Tibial nerve (tissue), 4 donors: ENCODE measurements around the gene MACO1. TPM values are rescaled to one million over a fixed set of nuclear protein-coding genes. Genes with fewer than 3 reads are reported as not detected.
"Not testable (repeated sequence)": the region's sequence is repeated elsewhere in the genome, so short reads cannot be mapped to it uniquely, and the experiment has no call there.

Experiments used
- DNase-seq, 2 donors: peaks; one replicate each; pipeline ENCODE4 v3.0.0-alpha.2; 2019; ENCODE audit warnings: low spot score in 2 of 2
- H3K27ac ChIP-seq, 4 donors: fragments of 200-600 bp; sonication (generic) in 3 of 4; one replicate each; pipeline ENCODE4 v1.5.1; 2017 to 2019; ENCODE audit warnings: mild to moderate bottlenecking in 1 of 4
- H3K27me3 ChIP-seq, 2 donors: fragments of 200-600 bp; sonication (generic) in 1 of 2; one replicate each; pipeline versions ENCODE4 v1.5.1 to v1.6.0; 2017 to 2019
- H3K36me3 ChIP-seq, 3 donors: fragments of 200-600 bp; sonication (generic); one replicate each; pipeline ENCODE4 v1.5.1; 2018 to 2019
- H3K4me1 ChIP-seq, 4 donors: fragments of 200-600 bp; sonication (generic) in 3 of 4; one replicate each; pipeline ENCODE4 v1.5.1; 2017 to 2019
- H3K4me3 ChIP-seq, 4 donors: fragments of 200-600 bp; sonication (generic) in 3 of 4; one replicate each; pipeline ENCODE4 v1.5.1; 2017 to 2019; ENCODE audit warnings: mild to moderate bottlenecking in 1 of 4, moderate library complexity in 1 of 4
- H3K9me3 ChIP-seq, 4 donors: fragments of 200-600 bp; sonication (generic) in 3 of 4; one replicate each; pipeline ENCODE4 v1.5.1; 2017 to 2019
- CTCF ChIP-seq, 5 experiments: fragments of 200-600 bp in 3 of 5; fragments of 450-650 bp in 2 of 5; sonication (generic) in 3 of 5; IDR thresholded peaks; one replicate each; pipeline ENCODE4 v1.5.1; 2016 to 2019; ENCODE audit warnings: antibody characterized with exemption in 5 of 5, mild to moderate bottlenecking in 3 of 5, moderate library complexity in 2 of 5
- EP300 ChIP-seq, 2 donors: sonication (generic); formaldehyde crosslinking; IDR thresholded peaks; one replicate each; pipeline ENCODE4 v1.6.1; 2017; ENCODE audit warnings: antibody characterized with exemption in 2 of 2, mild to moderate bottlenecking in 1 of 2
- POLR2A ChIP-seq, 2 donors: fragments of 450-650 bp; IDR thresholded peaks; one replicate each; pipeline ENCODE4 v1.6.1; 2017; ENCODE audit warnings: antibody characterized with exemption in 2 of 2, mild to moderate bottlenecking in 2 of 2, moderate library complexity in 2 of 2
- WGBS, 2 donors: methylation state at CpG; one replicate each; pipeline ENCODE4 v1.1.5; 2018; 5-methylcytosine and 5-hydroxymethylcytosine counted together
- total RNA-seq, 4 donors: library from RNA; depleted of rRNA; stranded (reverse); fragments of >200 nt; gene quantifications; one replicate each; pipeline ENCODE4 v1.1.0, GENCODE V29; 2016

MACO1 gene
- total RNA-seq, 4 donors from 2014 or later = 8.8 to 16.2 (median 13.7) TPM

DNA sequence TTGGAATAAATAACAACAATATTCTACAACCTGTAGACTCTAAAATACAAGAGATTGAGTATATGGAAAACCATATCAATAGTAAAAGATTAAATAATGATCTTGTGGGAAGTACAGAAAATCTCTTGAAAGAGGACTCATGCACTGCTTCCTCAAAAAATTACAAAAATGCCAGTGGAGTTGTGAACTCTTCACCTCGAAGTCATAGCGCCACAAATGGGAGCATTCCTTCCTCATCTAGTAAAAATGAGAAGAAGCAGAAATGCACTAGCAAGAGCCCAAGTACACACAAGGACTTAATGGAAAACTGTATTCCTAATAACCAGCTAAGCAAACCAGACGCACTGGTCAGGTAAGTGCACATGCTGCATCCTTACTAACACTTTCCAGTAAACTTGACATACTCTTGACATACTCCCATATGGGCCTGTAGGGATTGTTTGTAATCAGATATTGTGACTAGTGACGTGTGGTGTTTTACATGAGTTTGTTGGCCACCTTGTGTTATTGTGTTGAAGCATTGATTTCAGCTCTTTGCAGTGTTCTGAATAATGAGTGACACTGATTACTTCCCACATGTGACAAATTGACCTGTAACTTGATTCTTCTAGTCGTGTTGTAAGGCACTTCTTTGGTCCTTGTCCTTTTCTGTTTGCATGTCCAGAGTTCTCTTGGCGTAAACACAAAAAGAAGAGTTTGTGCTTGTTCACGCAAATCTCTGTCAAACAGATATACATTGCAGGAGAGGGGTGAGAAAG is 28.0 kb downstream of the MACO1 start:
- WGBS, 2 donors = 63% methylated on average over 7 of the region's 7 CpGs
- peaks cover 0 to 51% (median 0%) of the 10 kb centered on the region in 3 donors for H3K36me3 ChIP-seq
- H3K4me1 ChIP-seq = peaks cover 0 to 8% (median 0%) of the 10 kb centered on the region in 4 donors
- no peaks in the 10 kb centered on the region for H3K27me3 ChIP-seq
- H3K9me3 ChIP-seq = no peaks in the 10 kb centered on the region
- no peak overlapping the region for H3K4me3 ChIP-seq
- no peak for DNase-seq
- TF ChIP-seq CTCF (IDR thresholded peaks at IDR 0.05) (no peak), EP300 (IDR thresholded peaks at IDR 0.05) (no peak), POLR2A (IDR thresholded peaks at IDR 0.05) (no peak)
- no peak overlapping the region for H3K27ac ChIP-seq

DNA sequence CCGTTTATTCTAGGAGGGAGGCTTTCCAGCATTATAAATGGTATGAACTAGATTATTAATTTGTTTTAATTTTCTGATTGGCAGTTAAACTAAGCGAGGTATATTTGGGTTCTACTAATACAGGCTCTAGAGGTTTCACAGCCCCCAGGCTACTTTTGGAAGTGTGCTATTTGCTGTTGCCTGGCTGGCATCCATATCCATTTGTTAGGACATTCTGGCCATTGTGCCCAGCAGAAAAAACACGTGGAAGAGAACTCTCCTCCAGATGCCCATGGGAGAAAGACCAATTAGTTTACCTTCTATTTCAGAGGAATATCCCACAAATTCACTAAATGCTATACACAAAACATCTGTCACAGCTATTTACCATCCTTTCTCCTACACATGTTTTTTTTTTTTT is 29.3 kb downstream of the MACO1 start:
- H3K27ac ChIP-seq = no peak overlapping the region
- peaks cover 0 to 8% (median 0%) of the 10 kb centered on the region in 4 donors for H3K4me1 ChIP-seq
- WGBS, 2 donors = 86 to 91% methylated on average over 3 of the region's 3 CpGs
- H3K27me3 ChIP-seq = no peaks in the 10 kb centered on the region
- DNase-seq = no peak
- peaks cover 0 to 46% (median 0%) of the 10 kb centered on the region in 3 donors for H3K36me3 ChIP-seq
- H3K9me3 ChIP-seq = no peaks in the 10 kb centered on the region
- TF ChIP-seq EP300 (IDR thresholded peaks at IDR 0.05) (no peak), CTCF (IDR thresholded peaks at IDR 0.05) (no peak), POLR2A (IDR thresholded peaks at IDR 0.05) (no peak)
- no peak overlapping the region for H3K4me3 ChIP-seq

GRCh38 chr1:25460816-25461215 is 30.1 kb downstream of the MACO1 start:
- H3K4me1 ChIP-seq, H3K27ac ChIP-seq, H3K4me3 ChIP-seq, H3K9me3 ChIP-seq, DNase-seq, H3K27me3 ChIP-seq: not testable (repeated sequence)
- H3K36me3 ChIP-seq = peaks cover 0 to 40% (median 0%) of the 10 kb centered on the region in 3 donors
- WGBS, 2 donors = 75 to 80% methylated on average over 4 of the region's 4 CpGs

DNA sequence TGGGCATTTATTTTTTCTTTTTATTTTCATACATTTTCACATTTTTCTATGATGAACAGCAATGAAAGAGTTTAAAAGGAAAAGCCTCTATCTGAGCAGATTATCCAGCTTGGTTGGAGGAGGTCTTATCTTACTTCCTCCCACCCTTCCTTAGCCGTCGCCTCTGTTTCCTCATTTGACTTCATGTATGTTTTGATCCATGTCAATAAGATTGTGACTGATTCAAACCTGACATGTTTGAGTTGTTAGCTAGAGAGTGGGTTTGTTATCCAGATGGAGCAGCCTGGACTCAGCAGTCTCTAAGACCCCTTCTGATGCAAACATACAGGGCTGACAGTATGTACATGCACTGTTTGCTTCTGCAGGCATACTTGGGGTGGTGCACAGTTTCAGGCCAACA is 31.2 kb downstream of the MACO1 start:
- Histone ChIP-seq H3K27me3 (no peaks in the 10 kb centered on the region), H3K27ac (no peak overlapping the region), H3K4me3 (no peak overlapping the region), H3K36me3 (peaks cover 0 to 32% (median 0%) of the 10 kb centered on the region in 3 donors), H3K4me1 (peaks cover 0 to 8% (median 0%) of the 10 kb centered on the region in 4 donors), H3K9me3 (no peaks in the 10 kb centered on the region)
- 80 to 85% methylated on average over 2 of the region's 2 CpGs for WGBS, 2 donors
- no peak for TF ChIP-seq EP300 (IDR thresholded peaks at IDR 0.05)
- TF ChIP-seq POLR2A (IDR thresholded peaks at IDR 0.05) = no peak
- no peak for TF ChIP-seq CTCF (IDR thresholded peaks at IDR 0.05)
- no peak for DNase-seq

DNA sequence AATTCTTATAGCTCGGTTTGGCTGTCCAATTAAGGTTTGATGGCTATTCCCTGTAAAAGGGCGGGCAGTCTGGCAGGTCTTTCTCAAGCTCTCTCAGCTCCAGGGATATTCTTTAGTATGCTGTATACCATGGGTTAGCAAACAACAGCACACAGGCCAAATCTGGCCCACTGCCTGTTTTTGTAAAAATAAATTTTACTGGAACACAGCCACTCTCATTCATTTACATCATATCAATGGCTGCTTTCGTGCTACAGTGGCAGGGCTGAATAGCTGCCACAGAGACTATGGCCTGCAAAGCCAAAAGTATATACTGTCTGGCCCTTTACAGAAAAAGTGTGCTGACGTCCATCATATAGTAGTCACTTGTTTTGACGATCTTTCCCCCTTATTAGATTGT is 32.0 kb downstream of the MACO1 start:
- no peak for TF ChIP-seq POLR2A (IDR thresholded peaks at IDR 0.05)
- TF ChIP-seq CTCF (IDR thresholded peaks at IDR 0.05) = no peak
- no peak for TF ChIP-seq EP300 (IDR thresholded peaks at IDR 0.05)
- peaks cover 0 to 8% (median 0%) of the 10 kb centered on the region in 4 donors for H3K4me1 ChIP-seq
- no peak for DNase-seq

More for the DNA sequence above, 32.0 kb downstream of the MACO1 start:
- 37 to 39% methylated on average over 5 of the region's 5 CpGs for WGBS, 2 donors
- H3K4me3 ChIP-seq = no peak overlapping the region
- no peak overlapping the region for H3K27ac ChIP-seq
- no peaks in the 10 kb centered on the region for H3K27me3 ChIP-seq
- no peaks in the 10 kb centered on the region for H3K9me3 ChIP-seq
- peaks cover 0 to 34% (median 0%) of the 10 kb centered on the region in 3 donors for H3K36me3 ChIP-seq
